Measurements from ENCODE around the gene PIK3CD.

PIK3CD gene

GRCh38 chr1:9720785-9721605 lies 69.5 kb downstream of the PIK3CD start:
- no peak for DNase-seq

DNA sequence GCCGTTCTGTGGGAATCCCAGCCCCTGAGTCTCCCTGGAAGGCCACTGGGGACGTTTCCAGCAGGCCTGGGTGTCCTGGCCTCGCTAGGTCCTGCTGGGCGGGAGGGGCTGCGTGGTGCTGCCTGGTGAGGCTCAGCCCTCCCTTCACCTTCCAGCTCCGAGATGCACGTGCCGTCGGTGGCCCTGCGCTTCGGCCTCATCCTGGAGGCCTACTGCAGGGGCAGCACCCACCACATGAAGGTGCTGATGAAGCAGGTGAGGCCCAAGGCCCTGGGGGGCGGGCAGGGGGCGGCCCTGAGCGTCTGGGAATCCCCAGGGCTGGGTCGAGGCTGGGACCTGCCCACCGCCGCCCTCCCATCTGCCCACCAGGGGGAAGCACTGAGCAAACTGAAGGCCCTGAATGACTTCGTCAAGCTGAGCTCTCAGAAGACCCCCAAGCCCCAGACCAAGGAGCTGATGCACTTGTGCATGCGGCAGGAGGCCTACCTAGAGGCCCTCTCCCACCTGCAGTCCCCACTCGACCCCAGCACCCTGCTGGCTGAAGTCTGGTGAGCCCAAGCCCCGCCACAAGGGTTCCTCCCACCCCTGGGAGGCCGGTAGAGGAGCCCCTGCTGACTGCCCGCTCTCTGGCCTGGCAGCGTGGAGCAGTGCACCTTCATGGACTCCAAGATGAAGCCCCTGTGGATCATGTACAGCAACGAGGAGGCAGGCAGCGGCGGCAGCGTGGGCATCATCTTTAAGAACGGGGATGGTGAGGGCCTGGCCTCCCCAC lies 70.3 kb downstream of the PIK3CD start:
- DNase-seq = peak; percentile 24

GRCh38 chr1:9722378-9722749 lies 70.8 kb downstream of the PIK3CD start:
- no peak for DNase-seq

- no peak for DNase-seq
Observed at GRCh38 chr1:9723068-9723805, 71.7 kb downstream of the PIK3CD start.

DNA sequence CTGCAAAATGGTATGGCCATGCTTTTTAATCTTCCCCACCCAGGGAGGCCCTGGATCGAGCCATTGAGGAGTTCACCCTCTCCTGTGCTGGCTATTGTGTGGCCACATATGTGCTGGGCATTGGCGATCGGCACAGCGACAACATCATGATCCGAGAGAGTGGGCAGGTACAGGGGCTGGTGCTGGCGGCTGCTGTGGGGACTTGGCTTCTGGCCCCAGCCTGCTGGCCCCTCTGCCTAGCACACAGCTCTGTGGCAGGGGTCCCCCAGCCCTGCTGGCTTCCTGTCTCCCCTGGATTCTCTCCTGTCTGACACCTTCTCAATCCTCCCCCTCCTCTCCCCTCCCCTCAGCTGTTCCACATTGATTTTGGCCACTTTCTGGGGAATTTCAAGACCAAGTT lies 72.4 kb downstream of the PIK3CD start:
- no peak for DNase-seq

DNA sequence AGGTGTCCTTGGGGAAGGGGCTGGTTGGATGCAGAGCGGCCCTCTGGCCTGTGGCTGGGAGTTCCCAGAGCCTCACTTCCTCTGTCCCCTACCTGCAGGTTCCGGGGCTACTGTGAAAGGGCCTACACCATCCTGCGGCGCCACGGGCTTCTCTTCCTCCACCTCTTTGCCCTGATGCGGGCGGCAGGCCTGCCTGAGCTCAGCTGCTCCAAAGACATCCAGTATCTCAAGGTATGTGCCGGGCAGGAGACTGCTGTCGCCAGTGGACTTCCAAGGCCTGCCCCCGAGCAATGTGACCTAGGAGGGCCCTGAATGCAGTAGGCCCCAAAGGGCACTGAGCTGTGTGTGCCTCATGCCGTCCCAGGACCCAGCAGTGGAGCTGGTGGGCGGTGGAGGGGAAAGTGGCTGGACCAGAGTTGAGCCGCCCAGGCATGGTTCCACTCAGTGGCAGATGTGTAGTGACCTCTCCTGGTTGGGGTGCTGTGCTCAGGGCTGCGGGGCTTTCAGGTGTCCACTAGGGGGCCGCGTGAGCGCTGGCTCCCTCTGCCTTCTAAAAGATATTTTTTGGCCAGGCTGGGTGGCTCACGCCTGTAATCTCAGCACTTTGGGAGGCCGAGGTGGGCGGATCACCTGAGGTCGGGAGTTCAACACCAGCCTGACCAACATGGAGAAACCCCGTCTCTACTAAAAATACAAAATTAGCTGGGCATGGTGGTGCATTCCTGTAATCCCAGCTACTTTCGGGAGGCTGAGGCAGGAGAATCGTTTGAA lies 73.4 kb downstream of the PIK3CD start:
- peak; percentile 11 for DNase-seq

DNA sequence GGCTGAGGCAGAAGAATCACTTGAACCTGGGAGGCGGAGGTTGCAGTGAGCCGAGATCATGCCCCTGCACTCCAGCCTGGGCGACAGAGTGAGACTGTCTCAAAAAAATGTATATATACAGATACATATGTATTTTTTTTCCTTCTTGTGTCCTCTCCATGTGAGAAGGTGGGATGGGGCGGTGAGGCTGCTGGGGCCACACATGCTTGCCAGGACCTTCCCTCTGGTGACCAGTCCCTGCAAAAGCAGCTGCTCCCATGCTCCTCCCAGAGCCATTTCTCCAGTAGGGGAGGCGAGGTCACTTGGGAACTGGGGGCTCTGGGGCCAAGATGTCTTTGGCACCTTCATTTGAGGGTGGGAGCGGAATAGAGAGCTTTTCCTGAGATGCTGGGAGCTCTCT lies 74.9 kb downstream of the PIK3CD start:
- DNase-seq = no peak

DNA sequence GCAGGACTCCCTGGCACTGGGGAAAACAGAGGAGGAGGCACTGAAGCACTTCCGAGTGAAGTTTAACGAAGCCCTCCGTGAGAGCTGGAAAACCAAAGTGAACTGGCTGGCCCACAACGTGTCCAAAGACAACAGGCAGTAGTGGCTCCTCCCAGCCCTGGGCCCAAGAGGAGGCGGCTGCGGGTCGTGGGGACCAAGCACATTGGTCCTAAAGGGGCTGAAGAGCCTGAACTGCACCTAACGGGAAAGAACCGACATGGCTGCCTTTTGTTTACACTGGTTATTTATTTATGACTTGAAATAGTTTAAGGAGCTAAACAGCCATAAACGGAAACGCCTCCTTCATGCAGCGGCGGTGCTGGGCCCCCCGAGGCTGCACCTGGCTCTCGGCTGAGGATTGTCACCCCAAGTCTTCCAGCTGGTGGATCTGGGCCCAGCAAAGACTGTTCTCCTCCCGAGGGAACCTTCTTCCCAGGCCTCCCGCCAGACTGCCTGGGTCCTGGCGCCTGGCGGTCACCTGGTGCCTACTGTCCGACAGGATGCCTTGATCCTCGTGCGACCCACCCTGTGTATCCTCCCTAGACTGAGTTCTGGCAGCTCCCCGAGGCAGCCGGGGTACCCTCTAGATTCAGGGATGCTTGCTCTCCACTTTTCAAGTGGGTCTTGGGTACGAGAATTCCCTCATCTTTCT lies 75.5 kb downstream of the PIK3CD start:
- DNase-seq = no peak

GRCh38 chr1:9728451-9729295 lies 77.1 kb downstream of the PIK3CD start:
- no peak for DNase-seq

DNA sequence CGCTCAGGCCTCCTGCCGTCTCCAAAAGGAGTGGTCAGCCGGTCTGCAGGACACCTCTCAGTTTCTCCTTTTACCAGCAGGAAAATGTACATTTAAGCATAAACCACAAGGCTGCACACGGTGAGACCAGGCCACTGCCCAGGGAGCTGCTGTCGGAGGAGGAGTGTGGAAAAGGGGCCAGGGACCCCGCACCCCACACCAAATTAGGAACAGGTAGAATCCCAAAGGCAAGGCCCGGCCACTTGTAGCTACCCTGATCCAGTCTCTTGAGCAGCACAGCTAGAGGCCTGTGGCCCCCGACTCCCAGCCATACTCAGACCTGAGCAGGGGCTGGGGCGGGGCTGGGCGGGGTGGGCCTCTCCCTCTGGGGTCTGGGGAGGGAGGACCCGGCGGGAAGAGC lies 78.0 kb downstream of the PIK3CD start:
- DNase-seq = no peak

DNA sequence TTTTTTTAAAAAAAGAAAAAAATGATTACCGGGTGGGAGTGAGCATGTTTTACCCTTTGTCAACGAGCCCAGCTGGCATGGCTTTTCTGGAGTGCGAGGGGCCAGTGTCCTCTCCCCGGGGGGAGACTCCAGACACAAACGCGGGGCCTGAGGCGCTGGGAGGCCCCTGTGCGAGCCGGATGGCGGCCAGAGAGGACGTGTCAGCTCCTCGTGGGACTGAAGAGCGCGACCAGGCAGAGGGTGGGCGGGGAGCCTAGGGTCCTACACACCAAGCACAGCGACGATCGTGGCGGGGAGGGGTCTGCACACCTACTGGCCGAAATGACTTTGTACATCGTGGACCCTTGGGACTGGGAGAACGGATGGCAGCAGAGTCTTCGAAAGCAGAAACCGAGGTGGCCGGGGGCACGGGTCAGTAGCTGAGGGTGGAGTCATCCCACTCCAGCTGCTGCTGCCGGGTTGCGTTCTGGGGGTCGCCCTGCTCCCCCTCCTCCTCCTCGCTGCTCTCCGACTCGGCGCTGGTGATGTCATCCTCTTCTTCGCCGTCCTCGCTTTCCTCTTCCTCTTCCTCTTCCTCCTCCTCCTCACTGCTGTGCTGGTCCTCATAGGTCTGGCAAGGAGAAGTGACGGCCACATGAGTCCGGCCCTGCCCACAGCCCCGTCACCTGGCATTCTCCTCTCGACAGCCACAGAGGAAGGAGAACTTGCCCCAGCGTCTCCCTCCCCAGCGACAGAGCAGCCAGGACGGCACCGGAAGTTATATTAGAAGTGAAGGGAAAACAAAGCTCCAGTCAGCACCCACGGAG lies 78.8 kb downstream of the PIK3CD start:
- no peak for DNase-seq

DNA sequence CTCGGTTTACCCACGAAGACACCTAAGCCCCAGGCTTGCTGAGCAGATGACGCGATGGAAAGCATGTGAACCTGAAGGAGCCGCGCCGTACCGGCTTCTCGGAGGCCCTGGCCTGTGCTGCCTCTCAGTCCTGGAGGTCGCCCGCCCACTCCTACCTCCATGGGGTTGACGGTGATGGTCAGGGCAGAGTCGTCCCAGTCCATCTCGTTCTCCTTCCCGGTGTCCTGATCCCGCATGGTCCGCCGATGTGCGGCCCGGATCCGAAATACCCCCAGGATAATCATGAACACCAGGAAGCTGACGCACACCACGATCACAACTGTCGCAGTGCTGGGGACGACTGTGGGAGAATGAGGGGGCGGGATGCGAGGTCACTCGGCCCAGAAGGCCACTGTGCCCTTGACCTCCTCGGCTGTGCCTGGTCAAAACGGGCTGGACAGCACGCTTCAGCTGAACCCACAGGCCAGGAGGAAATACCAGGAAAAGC lies 79.6 kb downstream of the PIK3CD start:
- DNase-seq = no peak

- DNase-seq = no peak
Observed at GRCh38 chr1:9731561-9731960, 80.0 kb downstream of the PIK3CD start.

DNA sequence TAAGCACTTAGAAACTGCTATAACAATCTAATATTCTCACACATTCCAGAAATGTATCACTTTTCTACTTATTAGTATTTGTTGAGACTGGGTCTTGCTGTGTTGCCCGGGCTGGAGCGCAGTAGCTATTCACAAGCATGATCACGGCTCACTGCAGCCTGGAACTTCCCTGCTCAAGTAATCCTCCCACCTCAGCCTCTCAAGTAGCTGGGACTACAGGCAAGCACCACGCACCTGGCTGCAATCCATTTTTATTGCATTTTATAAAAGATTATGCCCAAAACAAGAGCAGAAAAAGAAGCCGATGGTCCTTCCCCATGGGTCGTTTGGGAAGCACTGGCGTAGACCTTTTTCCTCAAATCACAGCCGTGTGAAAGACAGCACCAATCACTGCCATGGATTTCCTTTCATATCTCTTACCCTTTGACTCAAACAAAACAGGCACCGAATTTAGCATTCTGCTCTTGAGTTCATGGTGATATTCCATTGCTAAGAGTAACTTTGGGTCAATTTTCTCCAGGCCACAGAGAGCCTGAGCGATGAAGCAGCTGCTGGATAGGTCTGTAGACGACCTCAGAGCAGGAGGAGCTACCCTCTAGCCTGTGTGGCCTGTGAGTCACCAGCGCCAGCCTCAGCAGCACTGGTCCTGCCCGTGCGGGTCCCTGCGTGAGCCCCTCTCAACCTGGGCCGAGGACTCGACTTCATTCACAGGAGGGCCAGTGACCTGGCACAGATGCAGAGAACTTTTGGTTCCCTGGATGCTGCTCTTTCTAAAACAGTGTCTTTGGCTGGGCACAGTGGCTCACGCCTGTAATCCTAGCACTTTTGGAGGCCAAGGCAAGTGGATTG lies 80.8 kb downstream of the PIK3CD start:
- DNase-seq = no peak

- DNase-seq = no peak
Observed at GRCh38 chr1:9733160-9733789, 81.7 kb downstream of the PIK3CD start.

DNA sequence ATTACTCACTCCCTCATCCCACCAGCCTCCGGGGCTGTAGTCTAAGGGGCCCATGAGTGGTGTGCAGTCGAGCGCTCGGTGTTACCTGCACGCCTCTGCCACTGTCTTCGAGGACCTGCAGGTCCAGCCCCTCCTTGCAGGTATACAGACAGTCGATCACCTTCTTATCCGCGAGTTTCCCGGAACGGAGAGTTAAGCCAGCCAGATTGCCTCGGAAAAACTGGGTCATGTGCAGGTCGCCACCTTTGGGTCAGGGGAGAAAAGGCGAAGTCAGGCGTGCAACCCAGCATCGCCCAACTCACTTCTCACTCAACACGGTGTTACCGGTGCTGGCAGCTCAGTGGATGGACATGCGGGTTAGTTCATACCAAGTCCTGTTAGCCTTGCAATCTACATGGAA lies 84.3 kb downstream of the PIK3CD start:
- DNase-seq = no peak

DNA sequence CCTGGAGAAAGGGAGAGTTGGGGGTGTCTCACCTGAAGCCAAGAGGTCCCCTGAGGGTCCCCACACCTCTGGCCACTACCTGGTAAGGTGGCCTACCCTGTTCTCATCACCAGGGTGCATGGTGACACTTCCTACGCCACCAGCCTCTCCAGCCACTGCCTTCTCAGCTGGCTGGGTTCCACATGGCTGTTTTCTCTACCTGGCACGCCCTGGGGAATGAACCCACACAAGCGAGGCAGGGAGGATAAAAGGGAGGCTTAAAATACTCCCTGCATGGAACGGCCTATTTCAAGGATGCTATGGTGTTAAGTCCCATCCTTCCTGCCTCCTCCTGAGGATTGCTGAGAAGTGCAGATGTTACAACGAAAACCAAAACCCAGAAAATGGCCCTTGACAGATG lies 84.7 kb downstream of the PIK3CD start:
- DNase-seq = no peak

DNA sequence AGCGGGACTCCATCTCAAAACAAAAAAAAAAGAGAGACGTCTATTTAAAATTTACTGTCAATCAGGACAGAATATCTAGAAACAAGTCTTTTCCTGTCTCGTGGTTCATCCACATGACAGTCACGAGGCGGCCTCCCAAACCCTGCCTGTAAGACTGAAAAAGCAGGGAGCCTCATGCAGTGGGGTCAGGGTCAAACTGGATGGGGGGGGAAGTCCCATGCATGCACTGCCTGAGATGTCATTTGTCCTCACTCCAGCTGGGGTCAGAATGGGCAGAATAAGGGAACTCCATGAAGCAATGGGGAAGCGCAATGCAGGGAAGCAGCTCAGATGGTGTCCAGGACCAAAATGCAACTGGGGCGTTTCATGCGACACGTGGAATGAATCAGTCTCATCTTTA lies 85.5 kb downstream of the PIK3CD start:
- no peak for DNase-seq

- no peak for DNase-seq
Observed at GRCh38 chr1:9737671-9738070, 86.1 kb downstream of the PIK3CD start.

Measured in NCI-H1105 treated with DMSO at 0.1 percent for 48 hours (cell line).